PC-9 (cell line): ENCODE results near the gene ZNF774. TPM values are rescaled to one million over a fixed set of nuclear protein-coding genes. Genes with fewer than 3 reads are reported as not detected.

Experiments used
- BruUV-seq: library from RNA; stranded (reverse); fragments of 400-500 nt; replicated peaks from 2 replicates; lab custom pipeline; 2021; lab: Mats Ljungman, UMichigan
- CTCF ChIA-PET: fragments of 300-600 bp; sonication (Branson Sonifier 250); formaldehyde crosslinking; loops from one replicate; lab custom pipeline; 2022; ENCODE audit warnings: antibody characterized with exemption; lab: Charles Lee
- POLR2A ChIA-PET: fragments of 300-600 bp; sonication (Branson Sonifier 250); formaldehyde crosslinking; loops from one replicate; lab custom pipeline; 2022; ENCODE audit warnings: antibody characterized with exemption; ENCODE audit not compliant: unreplicated experiment; lab: Charles Lee
- DNase-seq, 2 experiments: peaks; one replicate each; pipeline versions ENCODE4 v3.0.0 to v3.0.0-alpha.2; 2015 to 2022; ENCODE audit warnings: mixed read lengths in 1 of 2
- H2AFZ ChIP-seq: fragments of 200-600 bp; sonication (generic); 2 replicates; pipeline ENCODE4 v1.8.1; 2017; ENCODE audit warnings: antibody characterized with exemption
- H3F3A ChIP-seq: fragments of 200-600 bp; sonication (generic); 2 replicates; pipeline ENCODE4 v1.8.1; 2017; ENCODE audit warnings: antibody characterized with exemption, mild to moderate bottlenecking, low read depth; ENCODE audit not compliant: insufficient read depth
- H3K27ac ChIP-seq: fragments of 200-600 bp; sonication (generic); 2 replicates; pipeline ENCODE4 v1.6.1; 2016; ENCODE audit warnings: mixed run types
- H3K27me3 ChIP-seq: fragments of 200-600 bp; sonication (generic); 2 replicates; pipeline ENCODE4 v1.6.1; 2016; ENCODE audit warnings: low read depth, mixed run types; ENCODE audit not compliant: insufficient read depth
- H3K36me3 ChIP-seq: fragments of 200-600 bp; sonication (generic); 2 replicates; pipeline ENCODE4 v1.6.1; 2016; ENCODE audit warnings: low read depth, mixed run types
- H3K4me1 ChIP-seq: fragments of 200-600 bp; sonication (generic); replicated peaks from 2 replicates; pipeline ENCODE4 v1.6.1; 2016; ENCODE audit warnings: mixed run types; ENCODE audit not compliant: insufficient read depth
- H3K4me2 ChIP-seq: fragments of 200-600 bp; sonication (generic); 2 replicates; pipeline ENCODE4 v1.6.1; 2017; ENCODE audit warnings: mixed run types
- H3K4me3 ChIP-seq: fragments of 200-600 bp; sonication (generic); 2 replicates; pipeline ENCODE4 v1.6.1; 2016; ENCODE audit warnings: mixed run types
- H3K79me2 ChIP-seq: fragments of 200-600 bp; sonication (generic); 2 replicates; pipeline ENCODE4 v1.6.1; 2017; ENCODE audit warnings: low read depth, mixed run types
- H3K9me2 ChIP-seq: fragments of 200-600 bp; sonication (generic); 2 replicates; pipeline ENCODE4 v1.8.1; 2017; ENCODE audit warnings: mild to moderate bottlenecking; ENCODE audit not compliant: insufficient read depth
- H3K9me3 ChIP-seq: fragments of 200-600 bp; sonication (generic); 2 replicates; pipeline ENCODE4 v1.8.1; 2016; ENCODE audit warnings: low read depth; ENCODE audit not compliant: insufficient read depth
- H4K20me1 ChIP-seq: fragments of 200-600 bp; sonication (generic); 2 replicates; pipeline ENCODE4 v1.8.1; 2017; ENCODE audit not compliant: insufficient read depth
- EZH2 ChIP-seq: fragments of 200-600 bp; sonication (generic); IDR thresholded peaks from 2 replicates; pipeline ENCODE4 v1.8.0; 2017; ENCODE audit warnings: antibody characterized with exemption, low read depth
- intact Hi-C: fragments of 100-400 bp; cut with micrococcal nuclease; formaldehyde crosslinking; loops from one replicate; pipeline ENCODE4 v1.10.0; 2022; ENCODE audit not compliant: unreplicated experiment
- total RNA-seq: library from RNA; stranded (reverse); gene quantifications from 2 replicates; pipeline ENCODE4 v1.2.3, GENCODE V29; 2021
- TF ChIP-seq, protein P1 (sequence below): fragments of 200-600 bp; sonication (generic); conservative IDR thresholded peaks from 2 replicates; pipeline ENCODE4 v1.6.1; 2017; ENCODE audit warnings: mixed run types, antibody characterized with exemption, mild to moderate bottlenecking, moderate library complexity

The ZNF774 gene
- total RNA-seq, 1 experiment from 2014 or later = 6.3 TPM

DNA sequence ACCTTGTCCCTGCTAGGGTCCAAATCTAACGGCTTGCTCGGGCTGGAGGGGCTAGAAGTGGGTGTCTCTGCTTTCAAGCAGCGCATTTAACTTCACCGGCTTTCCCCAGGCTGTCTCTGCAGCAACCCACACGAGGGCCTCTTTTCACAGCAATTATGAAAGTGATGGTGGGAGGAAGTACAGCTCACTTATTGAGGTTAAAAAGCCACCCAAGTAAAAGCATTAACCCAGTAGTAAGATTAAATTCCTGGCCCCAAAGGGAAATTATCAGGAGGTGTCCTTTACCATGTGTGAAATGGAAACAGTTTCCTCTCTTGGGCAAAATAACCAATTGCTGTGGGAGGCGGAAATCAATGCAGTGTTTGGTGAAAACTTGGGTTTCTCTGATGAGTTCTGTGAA, 45.5 kb upstream of the ZNF774 start:
- TF ChIP-seq, protein P1, sequence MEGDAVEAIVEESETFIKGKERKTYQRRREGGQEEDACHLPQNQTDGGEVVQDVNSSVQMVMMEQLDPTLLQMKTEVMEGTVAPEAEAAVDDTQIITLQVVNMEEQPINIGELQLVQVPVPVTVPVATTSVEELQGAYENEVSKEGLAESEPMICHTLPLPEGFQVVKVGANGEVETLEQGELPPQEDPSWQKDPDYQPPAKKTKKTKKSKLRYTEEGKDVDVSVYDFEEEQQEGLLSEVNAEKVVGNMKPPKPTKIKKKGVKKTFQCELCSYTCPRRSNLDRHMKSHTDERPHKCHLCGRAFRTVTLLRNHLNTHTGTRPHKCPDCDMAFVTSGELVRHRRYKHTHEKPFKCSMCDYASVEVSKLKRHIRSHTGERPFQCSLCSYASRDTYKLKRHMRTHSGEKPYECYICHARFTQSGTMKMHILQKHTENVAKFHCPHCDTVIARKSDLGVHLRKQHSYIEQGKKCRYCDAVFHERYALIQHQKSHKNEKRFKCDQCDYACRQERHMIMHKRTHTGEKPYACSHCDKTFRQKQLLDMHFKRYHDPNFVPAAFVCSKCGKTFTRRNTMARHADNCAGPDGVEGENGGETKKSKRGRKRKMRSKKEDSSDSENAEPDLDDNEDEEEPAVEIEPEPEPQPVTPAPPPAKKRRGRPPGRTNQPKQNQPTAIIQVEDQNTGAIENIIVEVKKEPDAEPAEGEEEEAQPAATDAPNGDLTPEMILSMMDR = no peak
- no peak for TF ChIP-seq EZH2
- Histone ChIP-seq H3K27me3 (no peaks in the 10 kb centered on the region), H3K27ac (no peak overlapping the region), H3K36me3 (no peaks in the 10 kb centered on the region), H4K20me1 (no peaks in the 10 kb centered on the region), H3F3A (no peaks in the 10 kb centered on the region), H3K4me2 (no peak overlapping the region), H3K9me3 (no peaks in the 10 kb centered on the region), H3K9me2 (no peaks in the 10 kb centered on the region), H3K4me1 (peaks cover 7% of the 10 kb centered on the region), H3K4me3 (no peak overlapping the region), H3K79me2 (no peaks in the 10 kb centered on the region), H2AFZ (no peak overlapping the region)
- POLR2A ChIA-PET = no interaction called here
- CTCF ChIA-PET = no interaction called here
- DNase-seq = no peak
- BruUV-seq = no TSS peak
- intact Hi-C loops = no loop called here

DNA sequence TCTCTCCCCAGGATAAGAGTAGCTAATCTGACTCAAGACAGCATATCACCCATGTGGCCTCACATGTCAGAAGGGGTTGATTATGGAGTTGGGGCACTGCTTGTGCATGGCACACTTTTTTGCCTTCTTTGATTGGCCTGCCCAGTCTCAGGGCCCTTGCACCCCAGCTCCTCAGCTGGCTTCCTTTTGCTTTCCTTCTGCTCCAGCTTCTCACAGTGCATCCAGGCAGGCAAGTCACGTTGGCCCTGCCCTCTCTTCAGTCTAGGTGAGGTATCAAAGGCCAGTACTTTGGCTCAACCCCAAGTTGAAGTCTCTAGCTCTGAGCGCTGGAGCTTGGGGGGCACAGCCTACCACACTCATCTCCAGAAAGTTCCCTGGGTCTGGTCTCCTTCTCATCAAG, 44.4 kb upstream of the ZNF774 start:
- Histone ChIP-seq H3K27ac (no peak overlapping the region), H3K4me2 (no peak overlapping the region), H3K4me3 (no peak overlapping the region), H4K20me1 (no peaks in the 10 kb centered on the region), H3K27me3 (no peaks in the 10 kb centered on the region), H3K79me2 (no peaks in the 10 kb centered on the region), H3K9me2 (no peaks in the 10 kb centered on the region), H3F3A (no peaks in the 10 kb centered on the region), H2AFZ (no peak overlapping the region), H3K36me3 (no peaks in the 10 kb centered on the region), H3K4me1 (peaks cover 7% of the 10 kb centered on the region), H3K9me3 (no peaks in the 10 kb centered on the region)
- POLR2A ChIA-PET = no interaction called here
- intact Hi-C loops = no loop called here
- CTCF ChIA-PET = no interaction called here
- TF ChIP-seq EZH2 = no peak
- TF ChIP-seq, protein P1 = no peak
- no peak for DNase-seq
- no TSS peak for BruUV-seq

DNA sequence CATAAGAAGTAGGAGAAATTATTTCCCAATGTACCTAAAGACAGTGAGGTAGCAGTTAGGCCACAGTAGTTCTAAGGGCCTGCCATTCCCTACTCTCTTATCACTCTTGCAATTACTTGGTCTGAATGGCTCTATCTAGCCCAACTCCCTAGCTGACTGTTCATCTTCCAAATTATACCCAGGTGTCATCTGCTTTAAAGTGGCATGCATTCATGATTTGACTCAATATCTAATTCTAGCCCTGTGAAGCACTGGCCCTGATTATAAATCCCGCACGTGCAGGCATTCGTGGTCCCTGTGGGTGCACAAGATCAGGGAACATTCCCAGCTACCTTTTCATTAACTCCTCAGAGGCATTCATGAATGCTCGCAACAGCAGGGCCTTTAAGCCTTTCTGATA, 43.1 kb upstream of the ZNF774 start:
- no TSS peak for BruUV-seq
- peaks cover 7% of the 10 kb centered on the region for H3K4me1 ChIP-seq
- no peaks in the 10 kb centered on the region for H3K79me2 ChIP-seq
- no peak overlapping the region for H3K27ac ChIP-seq
- H2AFZ ChIP-seq = no peak overlapping the region
- H3K9me3 ChIP-seq = no peaks in the 10 kb centered on the region
- no peaks in the 10 kb centered on the region for H4K20me1 ChIP-seq
- TF ChIP-seq, protein P1 = no peak
- TF ChIP-seq EZH2 = no peak
- no peaks in the 10 kb centered on the region for H3K27me3 ChIP-seq
- no peak overlapping the region for H3K4me3 ChIP-seq
- POLR2A ChIA-PET = no interaction called here
- CTCF ChIA-PET = no interaction called here
- intact Hi-C loops = no loop called here
- H3K9me2 ChIP-seq = no peaks in the 10 kb centered on the region
- H3F3A ChIP-seq = no peaks in the 10 kb centered on the region
- no peaks in the 10 kb centered on the region for H3K36me3 ChIP-seq
- no peak overlapping the region for H3K4me2 ChIP-seq
- no peak for DNase-seq
